Calu3 (cell line): ENCODE measurements around the gene PAX5. TPM values are rescaled to one million over a fixed set of nuclear protein-coding genes. Genes with fewer than 3 reads are reported as not detected.
"Not testable (repeated sequence)": the region's sequence is repeated elsewhere in the genome, so short reads cannot be mapped to it uniquely, and the experiment has no call there.

ENCODE experiments used
- BruUV-seq: library from RNA; stranded (reverse); fragments of 400-500 nt; replicated peaks from 2 replicates; lab custom pipeline; 2021; lab: Mats Ljungman, UMichigan
- CTCF ChIA-PET: fragments of 300-600 bp; sonication (Branson Sonifier 250); formaldehyde crosslinking; loops from one replicate; lab custom pipeline; 2022; ENCODE audit warnings: antibody characterized with exemption; lab: Charles Lee
- DNase-seq: peaks from one replicate; pipeline ENCODE4 v3.0.0; 2022
- H3K27ac Mint-ChIP-seq: one replicate; pipeline ENCODE4 v1.8.0; 2022; ENCODE audit warnings: mixed read lengths; ENCODE audit not compliant: unreplicated experiment
- H3K27me3 Mint-ChIP-seq: one replicate; pipeline ENCODE4 v1.8.0; 2022; ENCODE audit warnings: mixed read lengths; ENCODE audit not compliant: unreplicated experiment
- H3K36me3 Mint-ChIP-seq: one replicate; pipeline ENCODE4 v1.8.0; 2022; ENCODE audit warnings: mild to moderate bottlenecking, moderate library complexity, mixed read lengths; ENCODE audit not compliant: insufficient read depth, unreplicated experiment
- H3K4me1 Mint-ChIP-seq: one replicate; pipeline ENCODE4 v1.8.0; 2022; ENCODE audit warnings: mild to moderate bottlenecking, low read depth, mixed read lengths; ENCODE audit not compliant: unreplicated experiment
- H3K4me3 Mint-ChIP-seq: one replicate; pipeline ENCODE4 v1.8.0; 2022; ENCODE audit warnings: mild to moderate bottlenecking, low read depth, moderate library complexity, mixed read lengths; ENCODE audit not compliant: unreplicated experiment
- H3K9me3 Mint-ChIP-seq: one replicate; pipeline ENCODE4 v1.8.0; 2022; ENCODE audit warnings: low read depth, mixed read lengths; ENCODE audit not compliant: unreplicated experiment
- CTCF ChIP-seq: fragments of 200-600 bp; IDR thresholded peaks from one replicate; pipeline ENCODE4 v1.8.0; 2022; ENCODE audit warnings: antibody characterized with exemption; ENCODE audit not compliant: unreplicated experiment
- intact Hi-C: fragments of 100-400 bp; cut with micrococcal nuclease; formaldehyde crosslinking; loops from one replicate; pipeline ENCODE4 v1.10.0; 2022; ENCODE audit not compliant: unreplicated experiment
- total RNA-seq: library from RNA; stranded (reverse); gene quantifications from 2 replicates; pipeline ENCODE4 v1.2.3, GENCODE V29; 2022

PAX5 gene
- total RNA-seq, 1 experiment from 2014 or later, result not detected

- Mint-ChIP-seq H3K36me3 (peaks cover 10% of the 10 kb centered on the region), H3K27me3 (peaks cover 8% of the 10 kb centered on the region), H3K4me1 (no peaks in the 10 kb centered on the region), H3K4me3 (peak overlapping the region; percentile 87), H3K27ac (peak overlapping the region; percentile 67), H3K9me3 (no peaks in the 10 kb centered on the region)
- no peak for TF ChIP-seq CTCF
- intact Hi-C loops, result no loop called here
- CTCF ChIA-PET, result no interaction called here
- no TSS peak for BruUV-seq
- peak; percentile 62 for DNase-seq
Measured at GRCh38 chr9:37079370-37080164, 45.5 kb upstream of the PAX5 start.

- H3K4me3 Mint-ChIP-seq, CTCF ChIA-PET, DNase-seq, H3K27ac Mint-ChIP-seq, intact Hi-C loops, H3K9me3 Mint-ChIP-seq, BruUV-seq, H3K36me3 Mint-ChIP-seq, H3K4me1 Mint-ChIP-seq: not testable (repeated sequence)
- peaks cover 21% of the 10 kb centered on the region for H3K27me3 Mint-ChIP-seq
Measured at GRCh38 chr9:37074790-37075189, 40.7 kb upstream of the PAX5 start.

- H3K36me3 Mint-ChIP-seq, result no peaks in the 10 kb centered on the region
- no peaks in the 10 kb centered on the region for H3K4me1 Mint-ChIP-seq
- DNase-seq, result no peak
- TF ChIP-seq CTCF, result no peak
- CTCF ChIA-PET, result no interaction called here
- H3K9me3 Mint-ChIP-seq, result no peaks in the 10 kb centered on the region
- no peak overlapping the region for H3K4me3 Mint-ChIP-seq
- no peak overlapping the region for H3K27ac Mint-ChIP-seq
- intact Hi-C loops, result no loop called here
- no TSS peak for BruUV-seq
- H3K27me3 Mint-ChIP-seq, result peaks cover 35% of the 10 kb centered on the region
Measured at GRCh38 chr9:37066139-37066725, 32.2 kb upstream of the PAX5 start.

- peaks cover 41% of the 10 kb centered on the region for H3K27me3 Mint-ChIP-seq
- H3K9me3 Mint-ChIP-seq, result no peaks in the 10 kb centered on the region
- no peaks in the 10 kb centered on the region for H3K4me1 Mint-ChIP-seq
- CTCF ChIA-PET, result no interaction called here
- H3K4me3 Mint-ChIP-seq, result no peak overlapping the region
- intact Hi-C loops, result no loop called here
- no peak overlapping the region for H3K27ac Mint-ChIP-seq
- H3K36me3 Mint-ChIP-seq, result no peaks in the 10 kb centered on the region
- no peak for DNase-seq
- TF ChIP-seq CTCF, result no peak
- BruUV-seq, result no TSS peak
Measured at GRCh38 chr9:37062336-37062735, 28.3 kb upstream of the PAX5 start.

GRCh38 chr9:37061768-37062167 lies 27.7 kb upstream of the PAX5 start:
- CTCF ChIA-PET, result interaction anchor here (0.6 kb wide), 1 partner anchor 429 kb away, joined by 3 read pairs; no protein-coding TSS in a partner anchor
- no peaks in the 10 kb centered on the region for H3K9me3 Mint-ChIP-seq
- no peak overlapping the region for H3K4me3 Mint-ChIP-seq
- H3K36me3 Mint-ChIP-seq, result no peaks in the 10 kb centered on the region
- H3K4me1 Mint-ChIP-seq, result no peaks in the 10 kb centered on the region
- no peak for TF ChIP-seq CTCF
- peaks cover 45% of the 10 kb centered on the region for H3K27me3 Mint-ChIP-seq
- no peak for DNase-seq
- BruUV-seq, result no TSS peak
- intact Hi-C loops, result no loop called here
- H3K27ac Mint-ChIP-seq, result no peak overlapping the region
